ENCODE results near the gene FHOD3. TPM values are rescaled to one million over a fixed set of nuclear protein-coding genes. Genes with fewer than 3 reads are reported as not detected.

Gene FHOD3
- polyA plus RNA-seq, 2 of the 4 experiments (the other 2 are of a cell fraction) = 2.5 to 3.6 TPM

- POLR2A ChIA-PET = no interaction called here
- H3K4me2 ChIP-seq = no peak overlapping the region
- no peak overlapping the region for H3K4me3 ChIP-seq
- no peak overlapping the region for H3K27ac ChIP-seq
- ATAC-seq (peak; percentile 73 to 82; a peak in 5 of 6 replicates), DNase-seq (ENCODE audit: low read depth in 1 of 2, low spot score in 1 of 2) (peak; percentile 37 to 56), FAIRE-seq (no peak)
- CTCF ChIA-PET = interaction anchor here (0.7 to 3.6 kb wide), 9 partner anchors 13 to 661 kb away, joined by 3 to 26 read pairs (median 4); no protein-coding TSS in a partner anchor
- H3K4me1 ChIP-seq = no peaks in the 10 kb centered on the region
- TF ChIP-seq HOXA7 (CRISPR knock-in tag; IDR thresholded peaks at IDR 0.05) (no peak), GATA3 (IDR thresholded peaks at IDR 0.05; ENCODE audit: borderline replicate concordance) (no peak), RAD21 (conservative IDR thresholded peaks at IDR 0.05 in 1 of 2, IDR thresholded peaks at IDR 0.05 in 1 of 2) (peak; percentile 75 to 80), CTCF (IDR thresholded peaks at IDR 0.05) (peak; percentile 67), SMC3 (IDR thresholded peaks at IDR 0.05) (peak; percentile 55), USF2 (IDR thresholded peaks at IDR 0.05) (no peak), NPAS2 (CRISPR knock-in tag; IDR thresholded peaks at IDR 0.05; ENCODE audit: borderline replicate concordance) (no peak)
- WGBS (ENCODE audit: missing lambda C conversion rate) = 0% methylated on average over 1 of the region's 1 CpG
- H3K9me3 ChIP-seq = no peaks in the 10 kb centered on the region
These were observed 459.6 kb downstream of the FHOD3 start for GRCh38 chr18:36757081-36757480.

- no peak for ATAC-seq
- CTCF ChIA-PET = interaction anchor here (0.9 to 3.6 kb wide), 5 partner anchors 20 to 662 kb away, joined by 3 to 26 read pairs (median 4); no protein-coding TSS in a partner anchor
These were observed 460.5 kb downstream of the FHOD3 start for GRCh38 chr18:36757991-36758390.

More at GRCh38 chr18:36757991-36758390, 460.5 kb downstream of the FHOD3 start:
- no peaks in the 10 kb centered on the region for H3K9me3 ChIP-seq
- 79% methylated on average over 3 of the region's 3 CpGs for WGBS (ENCODE audit: missing lambda C conversion rate)
- DNase-seq (ENCODE audit: low read depth in 1 of 2, low spot score in 1 of 2) (no peak), FAIRE-seq (no peak)
- no peak overlapping the region for H3K4me3 ChIP-seq
- H3K4me2 ChIP-seq = no peak overlapping the region
- H3K4me1 ChIP-seq = no peaks in the 10 kb centered on the region
- POLR2A ChIA-PET = no interaction called here
- no peak overlapping the region for H3K27ac ChIP-seq
- TF ChIP-seq POLR2A (IDR thresholded peaks at IDR 0.05; ENCODE audit: low read length) (no peak), ZFP36 (IDR thresholded peaks at IDR 0.05; ENCODE audit: borderline replicate concordance, partially characterized antibody) (no peak), KDM1A (IDR thresholded peaks at IDR 0.05; ENCODE audit: low read depth) (no peak), ELK1 (IDR thresholded peaks at IDR 0.05; ENCODE audit: low read depth, low read length) (no peak), EHMT2 (IDR thresholded peaks at IDR 0.05; ENCODE audit: low read depth) (no peak), EHF (CRISPR knock-in tag; IDR thresholded peaks at IDR 0.05) (no peak), ZNF302 (CRISPR knock-in tag; IDR thresholded peaks at IDR 0.05) (no peak), CBX8 (IDR thresholded peaks at IDR 0.05) (no peak), HES2 (IDR thresholded peaks at IDR 0.05) (no peak), FOXS1 (CRISPR knock-in tag; IDR thresholded peaks at IDR 0.05) (no peak), FOSL2 (IDR thresholded peaks at IDR 0.05) (no peak), FOSL2 (CRISPR knock-in tag; IDR thresholded peaks at IDR 0.05) (no peak), POLR2AphosphoS2 (conservative IDR thresholded peaks at IDR 0.05; ENCODE audit: low read length) (no peak), HOXB5 (CRISPR knock-in tag; IDR thresholded peaks at IDR 0.05) (no peak), CBX2 (IDR thresholded peaks at IDR 0.05; ENCODE audit: borderline replicate concordance, low read depth) (no peak), CHD4 (IDR thresholded peaks at IDR 0.05; ENCODE audit: borderline replicate concordance) (no peak), MYC (IDR thresholded peaks at IDR 0.05; ENCODE audit: borderline replicate concordance, low read length) (no peak), MAZ (IDR thresholded peaks at IDR 0.05; ENCODE audit: borderline replicate concordance, low read depth, low read length) (no peak), ATOH8 (CRISPR knock-in tag; IDR thresholded peaks at IDR 0.05; ENCODE audit: low read depth) (no peak)
